GM12878 (cell line): Measurements from ENCODE around the gene NKG7. TPM values are rescaled to one million over a fixed set of nuclear protein-coding genes. Genes with fewer than 3 reads are reported as not detected.

ENCODE experiments used
- ATAC-seq: fragments of 200-7000 bp; cut with Tn5 transposase; 3 replicates; pipeline ENCODE4 v1.9.1; 2020; ENCODE audit warnings: mild to moderate bottlenecking, moderate library complexity
- BruUV-seq: library from RNA; stranded (reverse); fragments of 400-500 nt; replicated peaks from 2 replicates; lab custom pipeline; 2021; lab: Mats Ljungman, UMichigan
- CTCF ChIA-PET: fragments of 300-600 bp; sonication (Branson Sonifier 250); formaldehyde crosslinking; extraction: SDS; loops from one replicate; lab custom pipeline; 2021; ENCODE audit warnings: inconsistent platforms; lab: Yijun Ruan, JAX
- POLR2A ChIA-PET: fragments of 350-600 bp; formaldehyde crosslinking; extraction: SDS; loops from one replicate; lab custom pipeline; 2021; ENCODE audit warnings: inconsistent platforms; lab: Charles Lee
- RAD21 ChIA-PET: fragments of 300-600 bp; sonication (Branson Sonifier 250); formaldehyde crosslinking; loops from one replicate; lab custom pipeline; 2023; ENCODE audit warnings: antibody characterized with exemption; ENCODE audit not compliant: unreplicated experiment; lab: Charles Lee
- SMC1A ChIA-PET: fragments of 300-600 bp; sonication (Branson Sonifier 250); formaldehyde crosslinking; loops from one replicate; lab custom pipeline; 2023; ENCODE audit not compliant: unreplicated experiment, uncharacterized antibody; lab: Charles Lee
- DNase-seq: peaks from one replicate; pipeline ENCODE4 v3.0.0-alpha.2; 2011; ENCODE audit warnings: low read depth, low spot score
- FAIRE-seq: peaks from 3 replicates; lab custom pipeline; 2011; peaks lifted over from hg19 to GRCh38; lab: Jason Lieb, UNC
- H2AFZ ChIP-seq: 2 replicates; pipeline ENCODE4 v1.6.0; 2011; ENCODE audit warnings: low read depth, low read length, control low read depth; ENCODE audit not compliant: control insufficient read depth
- H3K27ac ChIP-seq: 2 replicates; pipeline ENCODE4 v1.5.1; 2011; ENCODE audit warnings: control low read depth; ENCODE audit not compliant: control insufficient read depth, insufficient read depth
- H3K27me3 ChIP-seq, 2 experiments: replicated peaks in 1 of 2; 2 replicates each; pipeline versions ENCODE4 v1.6.0 to v1.6.1; 2011; ENCODE audit warnings: low read length in 1 of 2; ENCODE audit not compliant: control insufficient read depth in 2 of 2, insufficient read depth in 2 of 2
- H3K36me3 ChIP-seq, 2 experiments: 2 replicates each; pipeline ENCODE4 v1.5.1; 2011; ENCODE audit warnings: low read length in 1 of 2; ENCODE audit not compliant: control insufficient read depth in 2 of 2, insufficient read depth in 2 of 2
- H3K4me1 ChIP-seq: 2 replicates; pipeline ENCODE4 v1.6.1; 2011; ENCODE audit warnings: mild to moderate bottlenecking, low read length, moderate library complexity, mixed read lengths; ENCODE audit not compliant: control insufficient read depth, insufficient read depth
- H3K4me2 ChIP-seq: 2 replicates; pipeline ENCODE4 v1.6.0; 2011; ENCODE audit warnings: control low read depth; ENCODE audit not compliant: control insufficient read depth, insufficient read depth
- H3K4me3 ChIP-seq: fragments of 200-600 bp; sonication (generic); 2 replicates; pipeline ENCODE4 v1.5.1; 2016
- H3K79me2 ChIP-seq: 2 replicates; pipeline ENCODE4 v1.6.0; 2011; ENCODE audit warnings: low read length; ENCODE audit not compliant: control insufficient read depth, insufficient read depth
- H3K9ac ChIP-seq: 2 replicates; pipeline ENCODE4 v1.8.0; 2011; ENCODE audit warnings: low read length, control low read depth, mixed read lengths; ENCODE audit not compliant: control insufficient read depth, insufficient read depth
- H3K9me3 ChIP-seq: replicated peaks from 3 replicates; pipeline ENCODE4 v1.5.1; 2011; ENCODE audit warnings: mild to moderate bottlenecking, low read length; ENCODE audit not compliant: control insufficient read depth, insufficient read depth
- H4K20me1 ChIP-seq: 2 replicates; pipeline ENCODE4 v1.6.0; 2011; ENCODE audit not compliant: control insufficient read depth, insufficient read depth
- EGR1 ChIP-seq, 2 experiments: IDR thresholded peaks; 1 replicate in 1 of 2; 2 replicates in 1 of 2; pipeline ENCODE4 v1.6.1; 2011 to 2012; ENCODE audit warnings: low read depth in 2 of 2, low read length in 2 of 2, borderline replicate concordance in 1 of 2, mild to moderate bottlenecking in 1 of 2, moderate library complexity in 1 of 2
- EP300 ChIP-seq, 2 experiments: fragments of 150-350 bp in 1 of 2; IDR thresholded peaks; 2 replicates each; pipeline ENCODE4 v1.6.1; 2011 to 2012; ENCODE audit warnings: low read depth in 2 of 2, low read length in 2 of 2, borderline replicate concordance in 1 of 2, improper control_type of control experiment in 1 of 2, inconsistent platforms in 1 of 2; ENCODE audit not compliant: control insufficient read depth in 1 of 2
- FOS ChIP-seq: IDR thresholded peaks from 3 replicates; pipeline ENCODE4 v1.6.1; 2011; ENCODE audit warnings: borderline replicate concordance; ENCODE audit not compliant: insufficient read length; ENCODE audit errors: extremely low read depth
- GATAD2B ChIP-seq: fragments of 450-650 bp; conservative IDR thresholded peaks from 2 replicates; pipeline ENCODE4 v1.6.1; 2017; ENCODE audit warnings: low read depth, mild to moderate bottlenecking, moderate library complexity
- JUNB ChIP-seq: IDR thresholded peaks from 2 replicates; pipeline ENCODE4 v1.6.1; 2016; ENCODE audit warnings: antibody characterized with exemption, mild to moderate bottlenecking
- KDM1A ChIP-seq: fragments of 200-600 bp; sonication (generic); IDR thresholded peaks from 2 replicates; pipeline ENCODE4 v1.6.1; 2016; ENCODE audit warnings: borderline replicate concordance
- MTA3 ChIP-seq: IDR thresholded peaks from 2 replicates; pipeline ENCODE4 v1.6.1; 2012; ENCODE audit warnings: low read length, inconsistent platforms, borderline replicate concordance
- MYC ChIP-seq: IDR thresholded peaks from 2 replicates; pipeline ENCODE4 v1.6.1; 2011; ENCODE audit warnings: mild to moderate bottlenecking, low read length, moderate library complexity, inconsistent platforms; ENCODE audit not compliant: insufficient read depth, insufficient replicate concordance, insufficient read length, severe bottlenecking
- RFX5 ChIP-seq: IDR thresholded peaks from 2 replicates; pipeline ENCODE4 v1.6.1; 2011; ENCODE audit warnings: low read depth, low read length, improper control_type of control experiment
- SMARCA5 ChIP-seq: fragments of 450-650 bp; IDR thresholded peaks from 2 replicates; pipeline ENCODE4 v1.6.1; 2017; ENCODE audit warnings: mild to moderate bottlenecking
- SP1 ChIP-seq: IDR thresholded peaks from one replicate; pipeline ENCODE4 v1.6.1; 2011; ENCODE audit warnings: low read depth, low read length
- TBL1XR1 ChIP-seq: IDR thresholded peaks from 2 replicates; pipeline ENCODE4 v1.6.1; 2012; ENCODE audit warnings: low read depth, low read length, improper control_type of control experiment
- ZNF217 ChIP-seq: fragments of 450-650 bp; IDR thresholded peaks from 2 replicates; pipeline ENCODE4 v1.6.1; 2017; ENCODE audit warnings: antibody characterized with exemption, mild to moderate bottlenecking
- WGBS: methylation state at CpG from one replicate; pipeline ENCODE4 v1.1.6; 2016; ENCODE audit warnings: low lambda C conversion rate; ENCODE audit not compliant: insufficient replicate concordance, insufficient coverage; ENCODE audit errors: missing lambda C conversion rate; 5-methylcytosine and 5-hydroxymethylcytosine counted together
- in situ Hi-C: fragments of 300-500 bp; cut with MboI; formaldehyde crosslinking; loops from 9 replicates; pipeline ENCODE4 v1.14.3; 2018; ENCODE audit warnings: mixed read lengths
- intact Hi-C: fragments of 100-400 bp; cut with micrococcal nuclease; formaldehyde crosslinking; loops from one replicate; pipeline ENCODE4 v1.14.2; 2022; ENCODE audit not compliant: unreplicated experiment
- polyA plus RNA-seq, 11 experiments: library from polyadenylated mRNA; depleted of rRNA in 4 of 11; unstranded in 6 of 11; stranded (reverse) in 5 of 11; fragments of >200 nt; fragmentation: Nextera tagmentation in 4 of 11; fragmentation: Illumina TruSeq in 1 of 11; extraction: Ambion mirVana in 4 of 11; extraction: Trizol in 1 of 11; gene quantifications; 1 replicate in 1 of 11; 2 replicates in 10 of 11; pipeline versions ENCODE4 v1.2.1 to v1.2.3, GENCODE V29; 2011 to 2016; ENCODE audit warnings: inconsistent platforms in 2 of 11, missing spikeins in 2 of 11, low read depth in 1 of 11
- total RNA-seq, 4 experiments: library from RNA; depleted of rRNA in 3 of 4; stranded (reverse); fragments of >200 nt in 3 of 4; fragmentation: Illumina TruSeq in 1 of 4; extraction: Trizol in 1 of 4; gene quantifications; 2 replicates each; pipeline versions ENCODE4 v1.2.1 to v1.2.3, GENCODE V29; 2013 to 2021
- TF ChIP-seq, protein P1 (sequence below), 3 experiments: IDR thresholded peaks in 2 of 3; conservative IDR thresholded peaks in 1 of 3; 2 replicates each; pipeline ENCODE4 v1.5.1; 2011; ENCODE audit warnings: low read depth in 3 of 3, low read length in 3 of 3, mild to moderate bottlenecking in 3 of 3, control low read depth in 2 of 3, moderate library complexity in 2 of 3, inconsistent platforms in 1 of 3, mixed read lengths in 1 of 3; ENCODE audit not compliant: control insufficient read depth in 2 of 3, insufficient read depth in 1 of 3; ENCODE audit errors: extremely low read depth in 1 of 3

NKG7 gene
- total and polyA plus RNA-seq, 10 of the 15 experiments (the other 5 are each of a cell fraction or from before 2014, with no cell fraction given) = 10.0 to 48.7 (median 22.3) TPM

DNA sequence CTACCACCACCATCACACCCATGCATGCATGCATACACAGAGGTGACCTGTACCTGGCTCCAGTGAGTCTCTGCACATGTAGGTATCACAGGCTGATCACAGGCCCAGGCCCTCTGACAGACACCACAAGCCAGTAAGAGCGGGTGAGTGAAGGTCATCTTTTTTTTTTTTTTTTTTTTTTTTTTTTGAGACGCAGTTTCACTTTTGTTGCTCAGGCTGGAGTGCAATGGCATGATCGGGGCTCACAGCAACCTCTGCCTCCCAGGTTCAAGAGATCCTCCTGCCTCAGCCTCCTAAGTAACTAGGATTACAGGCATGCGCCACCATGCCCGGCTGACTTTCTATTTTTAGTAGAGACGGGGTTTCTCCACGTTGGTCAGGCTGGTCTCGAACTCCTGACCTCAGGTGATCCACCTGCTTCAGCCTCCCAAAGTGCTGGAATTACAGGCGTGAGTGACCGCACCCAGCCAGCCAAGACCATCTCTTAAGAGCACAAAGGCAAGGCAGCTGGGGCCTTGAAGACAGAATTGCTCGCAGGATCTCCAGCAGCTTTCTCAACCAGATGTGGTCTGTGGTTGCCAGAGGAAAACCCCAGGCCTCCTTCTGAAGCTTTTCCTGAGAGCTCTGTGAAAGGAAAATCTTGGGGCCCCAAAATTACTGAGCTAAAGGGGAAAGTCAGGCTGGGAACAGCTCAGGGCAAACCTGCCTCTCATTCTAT, 3.2 kb upstream of the NKG7 start (continued):
- TF ChIP-seq MYC (no peak), EGR1 (IDR thresholded peaks at IDR 0.05; ENCODE audit: borderline replicate concordance in 1 of 2, low read depth in 2 of 2, low read length in 2 of 2) (no peak), TBL1XR1 (no peak)

DNA sequence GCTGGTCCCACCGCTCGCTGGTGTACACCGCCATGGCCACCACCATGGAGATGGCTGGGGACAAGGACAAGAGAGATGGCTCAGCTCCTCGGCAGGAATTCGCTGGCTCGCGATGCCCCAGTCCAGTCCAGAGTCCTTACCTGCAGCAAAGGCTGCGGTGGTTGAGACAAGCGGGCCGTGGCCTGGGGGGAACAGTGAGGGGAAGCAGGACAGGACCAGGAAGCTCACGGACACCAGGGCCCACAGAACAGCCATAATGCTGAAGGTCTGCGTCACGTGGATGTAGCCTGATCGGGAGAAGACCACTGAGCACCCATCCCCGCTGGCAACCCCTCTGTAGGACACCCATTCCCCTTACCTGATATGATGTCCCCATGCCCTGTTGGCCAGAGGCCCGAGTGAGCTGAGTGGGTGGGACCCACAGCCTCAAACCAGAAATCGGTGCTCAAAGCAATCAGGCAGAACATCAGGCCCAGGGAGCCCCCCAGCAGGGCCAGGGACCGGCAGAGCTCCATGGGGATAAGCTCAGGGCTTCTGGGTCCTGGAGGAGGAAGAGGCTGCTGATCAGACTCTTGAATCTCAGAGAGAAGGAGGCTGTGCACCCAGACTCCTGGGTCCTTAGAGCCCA, 319 bp downstream of the NKG7 start:
- RAD21 ChIA-PET = interaction anchor here (1.0 to 2.5 kb wide), 3 partner anchors 23 to 46 kb away, joined by 3 to 23 read pairs (median 7); partner anchors contain the start of gene SIGLEC10
- FAIRE-seq (no peak), DNase-seq (no peak), ATAC-seq (no peak)
- Histone ChIP-seq H3K36me3 (no peaks in the 10 kb centered on the region), H2AFZ (peak overlapping the region; percentile 71), H3K79me2 (peaks cover 4% of the 10 kb centered on the region), H3K27me3 (no peaks in the 10 kb centered on the region), H3K4me3 (peak overlapping the region; percentile 58; the same call in 1 of the 2 replicates), H3K27ac (peak overlapping the region; percentile 87), H3K9me3 (no peaks in the 10 kb centered on the region), H4K20me1 (no peaks in the 10 kb centered on the region), H3K4me1 (peaks cover 45% of the 10 kb centered on the region), H3K4me2 (peak overlapping the region; percentile 71), H3K9ac (peak overlapping the region; percentile 71)
- TSS peak; percentile 76 for BruUV-seq
- no peak for TF ChIP-seq ZNF217
- TF ChIP-seq, protein P1, sequence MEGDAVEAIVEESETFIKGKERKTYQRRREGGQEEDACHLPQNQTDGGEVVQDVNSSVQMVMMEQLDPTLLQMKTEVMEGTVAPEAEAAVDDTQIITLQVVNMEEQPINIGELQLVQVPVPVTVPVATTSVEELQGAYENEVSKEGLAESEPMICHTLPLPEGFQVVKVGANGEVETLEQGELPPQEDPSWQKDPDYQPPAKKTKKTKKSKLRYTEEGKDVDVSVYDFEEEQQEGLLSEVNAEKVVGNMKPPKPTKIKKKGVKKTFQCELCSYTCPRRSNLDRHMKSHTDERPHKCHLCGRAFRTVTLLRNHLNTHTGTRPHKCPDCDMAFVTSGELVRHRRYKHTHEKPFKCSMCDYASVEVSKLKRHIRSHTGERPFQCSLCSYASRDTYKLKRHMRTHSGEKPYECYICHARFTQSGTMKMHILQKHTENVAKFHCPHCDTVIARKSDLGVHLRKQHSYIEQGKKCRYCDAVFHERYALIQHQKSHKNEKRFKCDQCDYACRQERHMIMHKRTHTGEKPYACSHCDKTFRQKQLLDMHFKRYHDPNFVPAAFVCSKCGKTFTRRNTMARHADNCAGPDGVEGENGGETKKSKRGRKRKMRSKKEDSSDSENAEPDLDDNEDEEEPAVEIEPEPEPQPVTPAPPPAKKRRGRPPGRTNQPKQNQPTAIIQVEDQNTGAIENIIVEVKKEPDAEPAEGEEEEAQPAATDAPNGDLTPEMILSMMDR (IDR thresholded peaks at IDR 0.05 in 2 of 3, conservative IDR thresholded peaks at IDR 0.05 in 1 of 3; ENCODE audit: control insufficient read depth in 2 of 3, extremely low read depth in 1 of 3, insufficient read depth in 1 of 3, low read depth in 3 of 3, low read length in 3 of 3) = no peak
- no peak for TF ChIP-seq SP1
- TF ChIP-seq KDM1A = no peak
- TF ChIP-seq SMARCA5 = no peak
- TF ChIP-seq EP300 (IDR thresholded peaks at IDR 0.05; ENCODE audit: borderline replicate concordance in 1 of 2, control insufficient read depth in 1 of 2, low read depth in 2 of 2, low read length in 2 of 2) = no peak
- no peak for TF ChIP-seq FOS
- TF ChIP-seq EGR1 (IDR thresholded peaks at IDR 0.05; ENCODE audit: borderline replicate concordance in 1 of 2, low read depth in 2 of 2, low read length in 2 of 2) = 0 out of 3 replicates have a peak, but pooled peaks of 1 of the 2 experiments have one; percentile 26
- 0 out of 2 replicates have a peak, but pooled peaks have one; percentile 19 for TF ChIP-seq MTA3
- no peak for TF ChIP-seq JUNB
- no peak for TF ChIP-seq GATAD2B
- no peak for TF ChIP-seq RFX5
- WGBS = 75% methylated on average over 16 of the region's 18 CpGs
- in situ Hi-C loops = loop anchor here (25.0 kb wide), 1 partner anchor 1035 kb away; the partner anchor contains the start of gene KCNC3
- CTCF ChIA-PET = interaction anchor here (0.6 to 3.7 kb wide), 5 partner anchors 22 to 236 kb away, joined by 3 to 14 read pairs (median 3); partner anchors contain the start of gene SIGLEC10
- intact Hi-C loops = no loop called here
- POLR2A ChIA-PET = interaction anchor here (0.7 to 4.2 kb wide), 3 partner anchors 18 to 46 kb away, joined by 3 to 32 read pairs (median 4); partner anchors contain the start of genes C19orf84 and SIGLEC10
- SMC1A ChIA-PET = interaction anchor here (1.0 to 2.5 kb wide), 4 partner anchors 13 to 27 kb away, joined by 3 to 8 read pairs (median 3); no protein-coding TSS in a partner anchor
